Measurements from ENCODE around the gene KLHL29.

The KLHL29 gene

GRCh38 chr2:23503682-23504081, 118.7 kb downstream of the KLHL29 start:
- Histone ChIP-seq H3K27me3 (ENCODE audit: control insufficient read depth, low read length) (no peaks in the 10 kb centered on the region), H3K9me2 (replicated peaks; ENCODE audit: control insufficient read depth, low read length) (no peaks in the 10 kb centered on the region), H3K79me2 (ENCODE audit: control insufficient read depth, low read length) (no peaks in the 10 kb centered on the region), H3K4me1 (ENCODE audit: control insufficient read depth, low read length) (no peaks in the 10 kb centered on the region), H4K20me1 (ENCODE audit: control insufficient read depth, insufficient read depth, low read depth, low read length) (no peaks in the 10 kb centered on the region), H3K27ac (ENCODE audit: low read depth, low read length) (no peak overlapping the region), H3K4me3 (ENCODE audit: low read length) (no peak overlapping the region), H3F3A (ENCODE audit: control insufficient read depth, insufficient read depth) (no peaks in the 10 kb centered on the region), H3K9me3 (ENCODE audit: control insufficient read depth, insufficient read depth, low read length) (no peaks in the 10 kb centered on the region), H3K36me3 (ENCODE audit: control insufficient read depth, low read length) (no peaks in the 10 kb centered on the region), H3K4me2 (ENCODE audit: low read length) (no peak overlapping the region)
- TF ChIP-seq EZH2phosphoT487 (IDR thresholded peaks at IDR 0.05; ENCODE audit: borderline replicate concordance, low read length) (no peak), CTCF (IDR thresholded peaks at IDR 0.05; ENCODE audit: low read depth, low read length, poor library complexity, severe bottlenecking) (no peak)

- Histone ChIP-seq H3K27ac (ENCODE audit: low read depth, low read length) (no peak overlapping the region), H3K9me2 (replicated peaks; ENCODE audit: control insufficient read depth, low read length) (no peaks in the 10 kb centered on the region), H3K36me3 (ENCODE audit: control insufficient read depth, low read length) (no peaks in the 10 kb centered on the region), H3K27me3 (ENCODE audit: control insufficient read depth, low read length) (no peaks in the 10 kb centered on the region), H3K4me2 (ENCODE audit: low read length) (no peak overlapping the region), H3K4me3 (ENCODE audit: low read length) (no peak overlapping the region), H3F3A (ENCODE audit: control insufficient read depth, insufficient read depth) (no peaks in the 10 kb centered on the region), H3K4me1 (ENCODE audit: control insufficient read depth, low read length) (no peaks in the 10 kb centered on the region), H3K9me3 (ENCODE audit: control insufficient read depth, insufficient read depth, low read length) (no peaks in the 10 kb centered on the region), H4K20me1 (ENCODE audit: control insufficient read depth, insufficient read depth, low read depth, low read length) (no peaks in the 10 kb centered on the region), H3K79me2 (ENCODE audit: control insufficient read depth, low read length) (no peaks in the 10 kb centered on the region)
- TF ChIP-seq EZH2phosphoT487 (IDR thresholded peaks at IDR 0.05; ENCODE audit: borderline replicate concordance, low read length) (no peak), CTCF (IDR thresholded peaks at IDR 0.05; ENCODE audit: low read depth, low read length, poor library complexity, severe bottlenecking) (no peak)
These were observed 119.6 kb downstream of the KLHL29 start for GRCh38 chr2:23504591-23504990.

- H3K27me3 ChIP-seq (ENCODE audit: control insufficient read depth, low read length) = no peaks in the 10 kb centered on the region
- H3K9me3 ChIP-seq (ENCODE audit: control insufficient read depth, insufficient read depth, low read length) = no peaks in the 10 kb centered on the region
- H3K36me3 ChIP-seq (ENCODE audit: control insufficient read depth, low read length) = no peaks in the 10 kb centered on the region
- no peaks in the 10 kb centered on the region for H3K9me2 ChIP-seq (replicated peaks; ENCODE audit: control insufficient read depth, low read length)
- no peak overlapping the region for H3K4me2 ChIP-seq (ENCODE audit: low read length)
- H3K27ac ChIP-seq (ENCODE audit: low read depth, low read length) = no peak overlapping the region
- no peak overlapping the region for H3K4me3 ChIP-seq (ENCODE audit: low read length)
- H3K79me2 ChIP-seq (ENCODE audit: control insufficient read depth, low read length) = no peaks in the 10 kb centered on the region
- TF ChIP-seq EZH2phosphoT487 (IDR thresholded peaks at IDR 0.05; ENCODE audit: borderline replicate concordance, low read length) (no peak), CTCF (IDR thresholded peaks at IDR 0.05; ENCODE audit: low read depth, low read length, poor library complexity, severe bottlenecking) (peak; percentile 50)
- H3F3A ChIP-seq (ENCODE audit: control insufficient read depth, insufficient read depth) = no peaks in the 10 kb centered on the region
- H3K4me1 ChIP-seq (ENCODE audit: control insufficient read depth, low read length) = no peaks in the 10 kb centered on the region
- H4K20me1 ChIP-seq (ENCODE audit: control insufficient read depth, insufficient read depth, low read depth, low read length) = no peaks in the 10 kb centered on the region
These were observed 120.4 kb downstream of the KLHL29 start for GRCh38 chr2:23505218-23505983.
